ENCODE results near the gene TSSK6.
"Not testable (repeated sequence)": the region's sequence is repeated elsewhere in the genome, so short reads cannot be mapped to it uniquely, and the experiment has no call there.

The TSSK6 gene

DNA sequence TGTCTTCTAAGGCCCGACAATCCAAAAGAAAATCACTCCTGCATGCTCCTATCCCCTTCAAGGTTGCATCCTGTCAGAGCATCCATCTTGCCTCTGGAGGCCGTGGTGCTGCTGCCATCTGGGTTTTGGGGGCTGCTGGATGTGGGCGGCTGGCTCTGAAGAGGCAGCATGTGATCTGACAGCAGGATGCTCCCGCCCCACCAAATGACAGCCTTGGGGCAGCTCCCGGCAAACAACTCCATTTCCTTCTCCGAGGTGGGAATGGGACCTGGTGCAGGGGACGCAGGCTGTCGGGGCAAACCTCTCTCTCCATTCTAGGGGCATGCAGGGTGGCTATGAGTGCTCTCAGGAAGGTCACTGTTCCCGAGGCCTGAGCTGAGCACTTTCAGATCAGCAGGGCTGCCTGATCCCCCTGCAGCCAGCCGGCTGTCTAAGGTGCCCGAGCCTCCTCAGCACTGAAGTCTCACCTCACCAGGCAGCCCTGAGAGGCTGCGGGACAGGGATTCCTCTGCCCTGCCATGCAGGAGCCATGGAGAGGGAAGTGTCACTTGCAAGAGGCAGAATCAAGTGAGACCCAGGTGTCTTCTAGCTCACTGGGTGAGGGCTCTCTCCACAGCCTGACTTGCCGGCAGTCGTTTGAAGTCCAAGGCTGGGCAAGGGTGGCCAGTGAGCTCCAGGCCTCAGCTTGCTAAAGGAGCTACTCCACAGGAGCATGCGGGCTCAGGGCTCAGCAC, 28.8 kb downstream of the TSSK6 start:
- DNase-seq, result no peak

DNA sequence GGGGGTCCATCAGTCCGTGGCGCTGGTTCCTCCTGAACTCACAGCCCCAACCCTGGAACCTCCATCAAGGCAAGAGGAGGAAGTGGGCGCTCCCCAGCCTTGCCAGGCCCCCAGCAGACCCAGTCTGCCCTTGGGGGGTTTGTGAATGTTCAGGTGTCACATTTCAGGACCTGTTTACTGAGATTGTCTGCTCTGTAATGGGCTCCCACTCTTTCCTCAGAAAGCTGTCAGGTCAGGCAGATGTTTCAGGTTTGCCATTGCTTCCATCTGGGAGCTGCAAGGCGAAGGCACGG, 29.4 kb downstream of the TSSK6 start:
- DNase-seq, result no peak

DNA sequence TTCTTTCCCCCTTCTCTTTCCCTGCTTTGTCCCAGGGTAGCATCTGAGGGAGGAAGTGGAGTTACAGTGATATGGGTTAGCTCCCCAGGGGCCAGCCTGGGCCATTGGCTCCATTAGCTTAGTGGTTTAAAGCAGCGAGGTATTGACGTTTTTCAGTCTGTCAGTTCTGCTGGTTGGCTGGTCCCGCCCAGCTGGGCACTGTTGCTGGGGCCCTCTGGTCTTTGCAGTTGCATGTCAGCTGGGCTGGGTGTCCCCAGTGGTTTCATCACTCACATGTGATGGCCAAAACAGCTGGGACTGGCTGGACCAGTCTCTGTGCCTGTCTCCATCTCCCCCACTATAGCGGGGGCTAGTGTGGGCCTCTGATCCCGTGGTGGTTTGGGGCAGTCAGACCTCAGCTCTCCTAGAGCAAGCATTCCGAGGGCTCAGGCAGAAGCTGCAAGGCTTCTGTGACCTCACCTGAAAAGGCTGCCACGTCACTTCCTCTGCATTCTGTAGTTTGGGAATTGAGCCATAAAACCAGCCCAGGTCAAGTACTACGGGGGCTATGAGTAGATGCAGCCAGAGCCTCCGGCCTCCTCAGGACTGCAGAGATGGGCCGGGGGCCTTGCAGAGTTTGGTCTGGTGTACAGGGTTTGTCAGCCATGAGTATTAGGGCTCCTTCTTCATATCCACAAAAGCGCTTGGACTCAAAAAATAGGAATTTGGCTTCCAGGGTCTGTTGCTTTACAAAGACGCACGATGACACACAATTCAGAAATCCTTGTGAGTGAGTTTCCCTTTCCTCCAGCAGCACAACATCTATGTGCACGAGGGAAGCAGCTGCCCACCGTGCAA, 30.0 kb downstream of the TSSK6 start:
- no peak for DNase-seq

DNA sequence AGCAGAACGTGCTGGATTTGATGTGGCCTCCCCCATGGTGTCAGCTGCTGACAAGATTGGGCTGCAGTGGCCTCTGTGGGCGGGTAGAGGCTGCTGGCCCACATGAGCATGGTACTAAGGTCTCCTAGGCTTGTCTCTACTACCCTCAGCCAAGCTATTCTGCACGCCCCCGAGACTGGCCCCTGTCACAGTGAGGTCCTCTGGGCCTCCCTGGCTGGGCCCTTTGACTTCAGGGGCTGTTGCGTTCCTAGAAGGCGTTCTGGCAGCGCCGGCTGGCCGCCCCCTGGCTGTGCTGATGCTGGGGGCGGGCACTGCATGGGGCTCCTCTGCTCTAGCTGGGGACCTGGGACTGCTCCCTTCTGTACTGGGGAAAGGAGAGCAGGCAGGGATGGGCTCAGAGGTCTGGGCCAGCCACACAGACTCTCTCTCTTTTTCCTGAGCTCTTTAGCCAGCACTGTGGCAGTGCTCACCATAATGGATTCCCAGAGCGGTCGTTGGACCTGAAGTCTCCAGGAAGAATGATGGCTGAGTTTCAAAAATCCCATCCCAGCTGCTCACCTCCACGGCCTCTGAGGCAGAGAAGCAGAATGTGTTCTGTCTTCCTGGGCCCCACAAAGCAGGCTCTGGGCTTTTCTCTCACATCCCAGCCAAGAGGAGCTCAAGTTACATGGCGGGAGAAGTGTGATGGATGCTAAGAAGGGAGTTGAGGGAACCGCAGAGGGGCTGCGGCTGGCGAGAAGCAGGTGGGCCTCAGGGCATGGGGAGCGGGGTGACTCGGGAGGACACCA, 32.3 kb downstream of the TSSK6 start:
- DNase-seq, result no peak

DNA sequence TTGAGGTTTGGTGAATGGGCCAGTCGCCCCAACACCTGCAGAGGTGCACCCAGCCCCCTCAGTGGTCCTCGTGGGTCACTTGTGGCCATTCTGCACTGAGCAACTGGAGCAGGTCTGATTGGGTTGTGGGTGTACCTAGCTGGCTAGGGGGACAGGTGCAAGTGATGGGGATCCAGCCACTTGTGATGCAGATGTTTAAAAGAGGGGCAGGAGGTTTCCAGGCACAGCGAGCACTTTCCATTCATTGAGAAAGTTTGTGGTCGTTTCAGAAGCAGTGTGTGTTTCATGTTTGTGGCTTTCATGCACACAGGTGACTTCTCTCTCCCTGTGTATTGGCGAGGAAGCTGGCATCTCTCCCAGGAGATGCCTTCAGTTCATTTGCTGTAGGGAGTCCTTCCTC, 34.7 kb downstream of the TSSK6 start:
- no peak for DNase-seq

DNA sequence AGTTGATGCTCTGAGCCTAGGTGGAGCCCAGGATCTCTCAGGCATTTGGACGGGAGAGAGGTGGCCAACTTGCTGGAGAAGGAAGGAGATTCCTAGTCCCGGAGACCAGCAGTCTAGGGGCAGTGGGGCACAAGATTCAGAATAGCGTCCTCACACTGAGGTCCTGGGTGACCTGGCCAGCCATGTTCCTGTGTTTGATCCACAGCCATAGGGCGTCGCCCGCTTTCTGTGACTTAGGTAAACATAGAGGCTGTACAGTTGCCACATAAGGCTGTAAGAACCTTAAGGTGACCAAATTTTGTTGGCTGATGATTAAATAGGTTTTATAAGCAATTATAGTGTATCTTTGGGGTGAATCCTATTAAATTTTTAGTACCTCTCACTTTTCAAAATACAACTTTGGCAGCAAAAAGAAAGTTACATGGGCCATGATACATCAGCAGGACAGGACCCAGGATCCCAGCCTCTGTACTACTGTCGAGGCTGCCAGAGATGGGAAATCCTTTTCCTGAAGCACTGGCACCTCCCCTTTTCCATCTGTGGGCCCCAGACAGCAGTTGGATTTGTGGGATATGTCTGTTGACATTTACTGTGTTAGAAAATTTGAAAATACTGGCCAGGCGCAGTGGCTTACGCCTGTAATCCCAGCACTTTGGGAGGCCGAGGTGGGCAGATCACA, 37.5 kb downstream of the TSSK6 start:
- no peak for DNase-seq

DNA sequence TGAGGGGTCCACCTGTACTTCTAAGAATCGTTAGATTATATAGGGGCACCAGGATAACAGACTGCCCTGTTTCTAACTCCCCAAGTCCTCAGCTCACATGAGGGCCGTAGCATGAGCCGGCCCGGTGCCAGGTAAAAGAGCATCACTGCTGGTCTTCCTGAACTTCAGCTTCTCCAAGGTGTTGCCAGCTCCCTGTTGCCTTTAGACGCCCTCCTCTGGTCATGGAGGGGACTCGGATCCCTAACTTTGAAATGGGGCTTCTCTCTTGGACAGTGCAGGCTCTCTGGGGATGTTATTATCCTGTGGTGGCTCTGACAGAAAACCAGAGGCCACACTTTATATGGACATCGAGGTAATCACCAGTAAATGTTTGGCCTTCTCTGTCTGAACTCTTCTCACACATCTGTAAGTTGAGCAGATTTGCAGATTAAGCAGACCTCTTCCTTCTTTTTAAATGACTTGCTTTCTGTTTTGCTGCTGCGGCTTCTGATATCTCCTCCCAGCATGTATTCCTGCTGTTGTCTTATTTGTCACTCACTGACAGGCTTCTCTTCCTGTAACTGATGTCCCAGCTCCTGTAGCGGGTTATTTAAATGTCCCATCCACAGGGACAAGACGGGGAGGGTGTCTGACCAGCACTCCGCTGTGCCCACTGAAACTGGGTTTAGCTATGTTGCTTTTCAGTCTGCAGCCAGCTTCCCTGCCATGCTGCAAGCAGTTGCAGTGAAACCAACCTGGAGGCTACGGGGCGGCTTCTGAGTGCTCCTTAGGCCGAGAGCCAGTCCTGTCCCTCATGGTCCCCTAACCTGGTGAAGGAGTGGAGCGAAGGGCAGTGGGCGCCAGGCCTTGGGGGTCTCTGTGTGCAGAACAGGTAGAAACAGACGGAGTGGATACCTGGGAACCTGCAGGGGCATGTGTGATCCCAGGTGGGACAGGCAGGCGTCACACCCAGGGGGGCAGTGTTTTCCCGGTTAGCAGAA, 39.2 kb downstream of the TSSK6 start:
- no peak for DNase-seq

DNA sequence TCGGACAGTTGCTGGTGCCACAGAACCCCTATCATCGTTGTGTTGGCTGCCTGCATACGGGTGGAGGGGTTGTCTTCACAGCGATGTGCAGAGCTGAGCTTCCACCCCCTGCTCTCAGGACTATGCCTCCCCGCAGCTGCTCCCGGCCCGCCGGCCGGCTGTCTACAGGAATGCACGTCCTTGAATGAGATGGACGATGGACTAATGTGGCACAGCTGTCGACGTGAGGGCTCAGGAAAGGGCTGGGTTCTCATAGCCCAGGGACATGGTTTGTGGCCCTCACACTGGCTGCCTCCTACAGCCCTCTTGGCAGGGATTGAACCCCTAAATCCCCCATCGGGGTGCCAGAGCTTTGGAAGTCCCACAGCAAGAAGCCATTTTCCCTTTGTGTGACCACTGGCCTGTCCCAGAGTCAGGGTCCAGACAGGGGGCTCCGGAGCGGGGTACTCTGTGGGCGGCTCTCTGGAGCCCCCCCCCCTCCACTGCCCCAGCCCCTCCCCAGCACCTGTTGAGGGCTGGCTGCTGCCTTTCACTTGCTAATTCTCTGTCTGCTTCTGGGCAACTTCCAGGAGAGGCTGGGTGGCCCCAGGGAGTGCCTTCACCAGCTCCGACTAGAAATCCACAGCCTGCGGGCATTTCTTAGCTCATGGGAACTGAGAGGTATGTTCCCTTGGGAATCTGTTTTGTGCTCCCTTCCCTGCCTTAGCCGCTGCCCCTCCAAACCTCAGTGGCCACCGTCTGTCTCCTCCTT, 40.2 kb downstream of the TSSK6 start:
- DNase-seq, result no peak

DNA sequence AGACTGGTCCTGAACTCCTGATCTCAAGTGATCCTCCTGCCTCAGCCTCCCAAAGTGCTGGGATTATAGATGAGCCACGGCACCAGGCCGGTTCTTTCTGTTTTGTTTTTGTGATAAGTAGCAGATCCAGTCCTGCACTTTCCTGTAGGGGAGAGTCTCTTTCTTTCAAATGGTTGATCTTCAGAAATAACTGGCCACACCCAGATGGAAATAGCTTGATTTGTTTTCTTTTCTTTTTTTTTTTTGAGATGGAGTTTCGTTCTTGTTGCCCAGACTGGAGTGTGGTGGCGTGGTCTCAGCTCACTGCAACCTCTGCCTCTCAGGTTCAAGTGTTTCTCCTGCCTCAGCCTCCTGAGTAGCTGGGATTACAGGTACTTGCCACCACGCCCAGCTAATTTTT, 43.2 kb downstream of the TSSK6 start:
- not testable (repeated sequence) for DNase-seq

DNA sequence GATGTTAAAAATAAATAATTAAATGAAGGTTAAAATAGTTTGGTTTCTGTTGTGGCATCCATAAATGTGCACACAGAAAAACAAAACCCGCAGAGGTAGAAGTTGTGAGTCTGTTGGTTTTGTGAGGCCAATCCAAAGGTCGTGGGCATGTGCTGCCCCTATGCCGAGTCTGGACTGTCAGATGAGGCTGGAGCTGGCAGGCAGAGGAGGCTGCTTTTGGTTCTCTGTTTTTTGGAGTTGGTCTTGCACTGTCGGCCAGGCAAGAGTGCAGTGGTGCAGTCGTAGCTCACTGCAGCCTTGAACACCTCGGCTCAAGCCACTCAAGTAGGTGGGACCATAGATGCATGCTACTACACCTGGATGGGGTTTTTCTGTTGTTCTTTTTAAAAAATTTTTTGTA, 43.7 kb downstream of the TSSK6 start:
- no peak for DNase-seq

DNA sequence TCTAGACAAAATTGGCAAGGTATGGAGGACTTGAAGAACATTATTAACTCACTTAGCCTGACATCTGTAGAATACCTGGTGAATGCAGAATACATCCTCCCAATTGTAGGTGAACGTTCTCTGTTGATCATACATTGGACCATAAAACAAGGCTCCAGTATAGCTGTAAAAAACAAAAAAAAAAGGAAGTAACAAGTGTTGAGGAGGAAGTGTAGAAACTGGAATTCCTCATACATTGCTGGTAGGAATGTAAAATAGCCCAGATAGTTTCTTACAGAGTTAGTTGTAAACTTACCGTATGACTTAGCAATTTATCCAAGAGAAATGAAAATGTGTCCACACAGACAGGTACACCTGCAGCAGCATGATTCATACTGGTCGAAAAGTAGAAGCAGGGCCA, 44.8 kb downstream of the TSSK6 start:
- DNase-seq, result no peak

DNA sequence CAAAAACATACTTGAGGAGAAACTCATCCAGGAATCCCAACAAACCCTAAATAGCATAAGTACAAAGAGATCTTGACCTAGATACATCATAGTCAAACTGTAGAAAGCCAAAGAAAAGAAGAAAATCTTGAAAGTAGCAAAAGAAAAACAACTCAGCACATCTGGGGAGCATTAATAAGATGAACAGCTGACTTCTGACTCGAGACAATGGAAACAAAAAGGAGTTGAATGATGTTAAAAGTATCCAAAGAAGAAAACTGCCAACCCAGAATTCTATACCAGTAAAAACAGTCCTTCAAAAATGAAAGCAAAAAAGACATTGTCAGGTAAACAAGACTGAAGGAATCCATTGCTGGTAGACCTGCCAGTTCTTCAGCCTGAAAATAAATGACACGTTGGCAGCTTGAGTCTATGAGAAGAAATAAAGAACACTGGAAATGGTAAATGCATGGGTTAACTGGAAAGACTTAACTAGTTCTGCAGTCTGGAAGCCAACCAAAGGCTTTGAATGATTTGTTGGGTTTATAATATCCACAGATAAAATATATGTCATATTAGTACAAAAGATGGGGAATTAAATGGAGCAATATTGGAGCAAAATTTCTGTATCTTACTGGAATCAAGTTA, 46.8 kb downstream of the TSSK6 start:
- no peak for DNase-seq

DNA sequence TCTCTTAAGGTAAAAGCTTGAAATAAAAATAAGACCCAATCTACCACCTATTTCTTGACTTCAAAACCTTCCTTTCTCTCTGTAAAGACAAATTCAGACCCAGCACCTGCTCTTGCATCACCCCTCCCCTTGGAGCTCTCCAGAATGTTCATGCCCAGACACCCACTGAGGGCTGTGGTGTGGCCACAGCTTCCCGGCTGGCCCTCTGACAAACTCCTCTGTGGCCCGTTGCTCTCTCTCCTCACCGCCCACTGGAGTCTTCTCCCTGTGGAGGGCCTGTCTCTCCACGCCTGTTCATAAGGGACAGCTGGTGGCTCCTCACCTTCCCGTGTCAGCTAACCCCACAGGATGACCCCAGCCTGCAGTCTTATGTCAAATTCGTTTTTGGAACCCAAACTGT, 49.1 kb downstream of the TSSK6 start:
- no peak for DNase-seq

DNA sequence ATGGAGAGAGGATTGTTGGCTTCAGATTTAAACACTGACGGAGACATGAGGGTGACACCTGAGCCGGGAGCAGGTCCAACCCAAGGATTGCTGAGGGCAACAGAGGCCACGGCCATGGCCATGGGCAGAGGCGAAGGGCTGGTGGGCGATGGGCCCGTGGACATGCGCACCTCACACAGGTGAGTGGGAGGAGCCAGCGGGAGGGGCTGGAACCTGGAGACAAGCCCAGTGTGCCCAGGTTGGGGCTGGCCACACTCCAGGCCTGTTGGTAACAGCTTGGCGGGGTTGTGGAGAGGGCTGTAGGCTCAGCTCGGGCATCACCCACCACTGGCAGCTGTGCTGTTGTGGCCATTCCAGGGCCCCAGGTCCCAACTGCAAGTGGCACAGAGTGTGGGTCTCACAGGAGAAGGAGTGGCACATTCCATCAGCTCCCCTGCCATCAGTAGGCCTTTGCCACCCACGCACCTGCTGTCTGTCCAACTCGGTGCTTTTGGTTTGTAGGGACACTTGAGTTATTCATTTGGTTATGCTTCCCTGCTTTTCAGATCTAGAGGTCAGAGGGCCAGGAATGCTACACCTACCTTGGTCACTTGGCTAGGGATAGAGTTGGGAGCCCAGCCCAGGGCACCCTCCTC, 49.8 kb downstream of the TSSK6 start:
- DNase-seq, result no peak

DNA sequence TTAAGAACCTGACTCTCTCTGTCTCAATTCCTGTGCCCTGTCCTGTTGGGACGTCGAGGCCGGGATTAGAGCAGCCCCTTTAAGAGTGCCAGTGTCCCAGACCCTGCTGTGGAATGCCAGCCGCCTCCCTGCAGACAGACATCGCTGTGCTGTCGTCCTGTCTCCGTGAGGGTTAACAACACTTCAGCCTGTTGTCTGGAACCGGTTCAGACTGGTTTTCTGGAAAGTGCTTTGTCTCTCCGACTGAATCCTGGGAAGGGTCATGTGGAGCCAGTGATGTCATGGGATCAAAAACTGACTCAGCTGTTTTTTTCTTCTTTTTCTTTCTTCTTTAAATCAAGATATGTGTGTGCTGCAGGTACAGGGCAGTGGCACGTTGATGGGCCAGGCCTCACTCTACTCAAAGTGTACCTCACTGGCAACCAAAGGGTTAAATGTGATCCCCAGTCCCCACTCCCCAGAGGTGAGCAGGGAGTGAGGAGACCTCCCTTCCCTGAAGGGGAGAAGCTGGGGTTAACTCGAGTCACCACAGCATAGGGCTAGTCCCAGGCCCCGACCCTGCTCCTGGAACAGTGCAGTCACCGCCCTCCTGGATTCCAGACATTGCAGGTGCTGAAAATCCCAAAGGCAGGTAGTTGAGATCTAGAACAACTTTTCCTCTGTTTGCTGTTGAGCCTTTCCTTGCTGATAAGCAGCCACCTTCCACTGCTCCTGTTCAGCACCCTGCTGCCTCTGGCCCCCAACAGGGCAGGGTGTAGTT, 50.8 kb downstream of the TSSK6 start:
- DNase-seq, result no peak

Data from CD4-positive, alpha-beta T cell treated with Interleukin-12 subunit alpha and Interleukin-12 subunit beta, for 1 hour (primary cell).